Stomach (tissue), 9 donors: ENCODE data around the gene MLH3. TPM values are rescaled to one million over a fixed set of nuclear protein-coding genes. Genes with fewer than 3 reads are reported as not detected.
A peak's percentile ranks its signal among the peaks of the same experiment; 100 is the strongest.

Experiments
- DNase-seq, 2 donors: peaks; one replicate each; pipeline versions ENCODE4 v3.0.0 to v3.0.0-alpha.2; 2013 to 2019
- H3K27ac ChIP-seq, 5 donors: fragments of 200-600 bp in 4 of 5; sonication (generic) in 4 of 5; one replicate each; pipeline ENCODE4 v1.5.1; 2013 to 2019; ENCODE audit warnings: mild to moderate bottlenecking in 1 of 5, moderate library complexity in 1 of 5
- H3K27me3 ChIP-seq, 3 donors: fragments of 200-600 bp; sonication (generic); one replicate each; pipeline ENCODE4 v1.5.1; 2017 to 2019; ENCODE audit warnings: mixed run types in 1 of 3
- H3K36me3 ChIP-seq, 4 donors: fragments of 200-600 bp; sonication (generic); 1 replicate in 3 of 4; 2 replicates in 1 of 4; pipeline ENCODE4 v1.5.1; 2016 to 2019
- H3K4me1 ChIP-seq, 4 donors: fragments of 200-600 bp; sonication (generic); one replicate each; pipeline ENCODE4 v1.5.1; 2016 to 2019
- H3K4me3 ChIP-seq, 4 donors: fragments of 200-600 bp; sonication (generic) in 3 of 4; one replicate each; pipeline ENCODE4 v1.5.1; 2016 to 2019; ENCODE audit warnings: mild to moderate bottlenecking in 1 of 4
- H3K9me3 ChIP-seq, 4 donors: fragments of 200-600 bp; sonication (generic); one replicate each; pipeline ENCODE4 v1.5.1; 2016 to 2019
- EP300 ChIP-seq: sonication (generic); formaldehyde crosslinking; IDR thresholded peaks from one replicate; pipeline ENCODE4 v1.6.1; 2017; ENCODE audit warnings: antibody characterized with exemption
- POLR2A ChIP-seq, 4 donors: fragments of 450-650 bp; IDR thresholded peaks; one replicate each; pipeline ENCODE4 v1.6.1; 2016; ENCODE audit warnings: antibody characterized with exemption in 4 of 4, control low read depth in 2 of 4, mild to moderate bottlenecking in 1 of 4, moderate library complexity in 1 of 4
- POLR2AphosphoS5 ChIP-seq, 3 donors: sonication (generic); formaldehyde crosslinking; IDR thresholded peaks; one replicate each; pipeline ENCODE4 v1.6.1; 2016; ENCODE audit warnings: antibody characterized with exemption in 3 of 3
- WGBS, 5 donors: extraction: QIAGEN DNeasy Blood & Tissue Kit in 3 of 5; methylation state at CpG; one replicate each; pipeline versions ENCODE4 v1.1.5 to v1.1.7; 2013 to 2018; 5-methylcytosine and 5-hydroxymethylcytosine counted together
- intact Hi-C: fragments of 100-400 bp; cut with DNase I; formaldehyde crosslinking; loops from one replicate; pipeline ENCODE4 v1.15.1; 2023; ENCODE audit warnings: low total_unique reads
- polyA plus RNA-seq, 3 donors: library from polyadenylated mRNA; stranded (reverse); fragments of 200-250 nt; gene quantifications; one replicate each; pipeline ENCODE4 v1.2.3, GENCODE V29; 2013
- total RNA-seq, 5 donors: library from RNA; depleted of rRNA; stranded (reverse); fragments of >200 nt; gene quantifications; one replicate each; pipeline versions ENCODE4 v1.1.0 to v1.2.3, GENCODE V29; 2014 to 2016
- TF ChIP-seq, protein P1 (sequence below), 7 experiments: fragments of 450-650 bp in 4 of 7; fragments of 200-600 bp in 3 of 7; sonication (generic) in 3 of 7; IDR thresholded peaks; one replicate each; pipeline ENCODE4 v1.5.1; 2016 to 2019; ENCODE audit warnings: antibody characterized with exemption in 7 of 7, control low read depth in 2 of 7, mild to moderate bottlenecking in 1 of 7
- donor health status: healthy with polysubstance abuse.
- donor health status: Bipolar disorder and iron deficiency.
- donor health status: healthy.

The MLH3 gene
- total and polyA plus RNA-seq, 8 donors, result 7.2 to 53.2 (median 18.4) TPM

DNA sequence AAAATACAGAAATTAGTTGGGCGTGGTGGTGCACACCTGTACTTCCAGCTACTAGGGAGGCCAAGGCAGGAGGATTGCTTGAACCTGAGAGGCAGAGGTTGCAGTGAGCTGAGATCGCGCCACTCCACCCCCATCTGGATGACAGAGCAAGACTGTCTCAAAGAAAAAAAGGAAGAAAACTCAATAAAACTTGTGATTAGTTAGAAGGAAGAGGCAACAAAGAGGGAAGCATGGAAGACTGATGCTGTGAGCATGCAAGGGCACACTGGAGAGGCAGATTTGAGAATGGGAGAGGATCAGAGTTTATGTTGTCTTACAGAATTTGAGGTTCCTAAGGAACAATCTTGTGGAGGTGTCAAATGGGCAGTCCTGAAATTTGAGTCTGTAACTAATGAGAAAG is 15.4 kb upstream of the MLH3 start:
- no peak for DNase-seq
- WGBS, 5 donors, result 95 to 100% (median 97%) methylated on average over 3 of the region's 3 CpGs
- Histone ChIP-seq H3K4me3 (no peak overlapping the region), H3K9me3 (no peaks in the 10 kb centered on the region), H3K27me3 (no peaks in the 10 kb centered on the region), H3K36me3 (no peaks in the 10 kb centered on the region), H3K27ac (no peak overlapping the region), H3K4me1 (peaks cover 22 to 46% (median 39%) of the 10 kb centered on the region in 4 donors)
- intact Hi-C loops, result no loop called here
- TF ChIP-seq POLR2A (IDR thresholded peaks at IDR 0.05) (no peak), EP300 (no peak), POLR2AphosphoS5 (IDR thresholded peaks at IDR 0.05) (no peak)
- TF ChIP-seq, protein P1, sequence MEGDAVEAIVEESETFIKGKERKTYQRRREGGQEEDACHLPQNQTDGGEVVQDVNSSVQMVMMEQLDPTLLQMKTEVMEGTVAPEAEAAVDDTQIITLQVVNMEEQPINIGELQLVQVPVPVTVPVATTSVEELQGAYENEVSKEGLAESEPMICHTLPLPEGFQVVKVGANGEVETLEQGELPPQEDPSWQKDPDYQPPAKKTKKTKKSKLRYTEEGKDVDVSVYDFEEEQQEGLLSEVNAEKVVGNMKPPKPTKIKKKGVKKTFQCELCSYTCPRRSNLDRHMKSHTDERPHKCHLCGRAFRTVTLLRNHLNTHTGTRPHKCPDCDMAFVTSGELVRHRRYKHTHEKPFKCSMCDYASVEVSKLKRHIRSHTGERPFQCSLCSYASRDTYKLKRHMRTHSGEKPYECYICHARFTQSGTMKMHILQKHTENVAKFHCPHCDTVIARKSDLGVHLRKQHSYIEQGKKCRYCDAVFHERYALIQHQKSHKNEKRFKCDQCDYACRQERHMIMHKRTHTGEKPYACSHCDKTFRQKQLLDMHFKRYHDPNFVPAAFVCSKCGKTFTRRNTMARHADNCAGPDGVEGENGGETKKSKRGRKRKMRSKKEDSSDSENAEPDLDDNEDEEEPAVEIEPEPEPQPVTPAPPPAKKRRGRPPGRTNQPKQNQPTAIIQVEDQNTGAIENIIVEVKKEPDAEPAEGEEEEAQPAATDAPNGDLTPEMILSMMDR (IDR thresholded peaks at IDR 0.05), result no peak

DNA sequence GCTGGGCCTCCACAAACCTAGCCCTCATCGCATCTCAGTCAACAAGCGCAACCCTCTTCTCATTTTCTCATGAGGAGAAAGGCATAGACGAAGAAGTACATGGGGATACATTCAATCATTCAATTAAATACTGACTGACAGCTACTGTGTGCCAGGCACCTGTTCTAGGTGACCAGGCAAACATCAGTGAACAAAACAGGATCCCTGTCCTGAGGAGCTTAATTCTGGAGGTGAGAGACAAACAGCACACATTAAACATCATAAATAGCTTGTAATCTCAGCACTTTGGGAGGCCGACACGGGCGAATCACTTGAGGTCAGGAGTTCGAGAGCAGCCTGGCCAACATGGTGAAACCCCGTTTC is 12.9 kb upstream of the MLH3 start:
- Histone ChIP-seq H3K27me3 (no peaks in the 10 kb centered on the region), H3K9me3 (no peaks in the 10 kb centered on the region), H3K36me3 (peaks cover 0 to 8% (median 0%) of the 10 kb centered on the region in 4 donors), H3K27ac (peak overlapping the region in 4 of 5 donors; percentile 75 to 87 (median 85)), H3K4me3 (peak overlapping the region; percentile 63 to 83 (median 75)), H3K4me1 (peaks cover 14 to 36% (median 30%) of the 10 kb centered on the region in 4 donors)
- TF ChIP-seq, protein P1 (IDR thresholded peaks at IDR 0.05), result no peak
- no peak for TF ChIP-seq POLR2AphosphoS5 (IDR thresholded peaks at IDR 0.05)
- TF ChIP-seq POLR2A (IDR thresholded peaks at IDR 0.05), result no peak
- no peak for TF ChIP-seq EP300
- DNase-seq, result no peak
- 53 to 59% (median 57%) methylated on average over 8 of the region's 8 CpGs for whole genome bisulfite sequencing, 5 donors
- intact Hi-C loops, result no loop called here

DNA sequence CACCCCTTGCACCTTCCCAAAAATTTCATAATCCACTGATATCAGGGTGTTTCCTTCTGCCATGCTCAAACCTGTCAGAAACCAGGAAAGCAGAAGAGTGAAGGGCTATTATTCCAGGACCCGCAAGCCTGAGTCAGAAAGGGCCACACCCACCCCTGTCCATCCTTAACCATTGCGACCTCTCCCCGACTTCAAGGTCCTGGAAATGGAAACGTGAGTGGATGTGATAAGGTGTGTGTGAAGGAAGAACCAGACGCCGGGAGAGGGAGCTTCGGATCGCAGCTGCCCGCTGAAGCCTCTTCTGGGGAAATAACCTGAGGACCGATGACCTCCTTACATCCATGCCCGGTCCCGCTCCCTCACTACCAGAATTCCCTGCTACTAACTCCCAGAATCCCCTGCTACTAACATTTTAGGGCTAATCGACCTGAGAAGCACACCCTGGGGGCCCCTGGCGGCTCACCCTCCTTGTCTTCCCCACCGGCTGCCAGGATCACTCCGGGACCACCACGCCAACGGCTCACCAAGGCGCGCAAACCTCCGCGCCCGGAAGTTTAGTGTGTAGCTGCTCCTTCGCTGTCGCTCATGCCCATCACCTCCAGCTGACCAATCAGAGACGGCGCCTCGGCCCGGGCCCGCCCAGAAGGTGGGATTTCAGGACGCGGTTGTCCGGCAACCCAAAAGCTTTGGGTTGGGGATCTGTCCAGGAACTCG is 12.4 kb upstream of the MLH3 start, which contains the start of gene ACYP1:
TSS of gene ACYP1 (minus strand) at position 534 of the 714 bp plus-strand sequence. CDS start at position 63, 471 bp downstream.
- TF ChIP-seq EP300 (no peak), POLR2A (IDR thresholded peaks at IDR 0.05) (no peak), POLR2AphosphoS5 (IDR thresholded peaks at IDR 0.05) (peak in 2 of 3 donors; percentile 35 to 66)
- intact Hi-C loops, result no loop called here
- H3K27ac ChIP-seq, result peak within 1 kb of the TSS; percentile 75 to 87 (median 84)
- no peaks in the 10 kb centered on the region for H3K9me3 ChIP-seq
- DNase-seq, result peak; percentile 95 to 97
- no peaks in the 10 kb centered on the region for H3K27me3 ChIP-seq
- 0% methylated on average over 26 to 34 of the region's 34 CpGs for WGBS, 5 donors
- H3K4me3 ChIP-seq, result peak within 1 kb of the TSS; percentile 63 to 83 (median 75)
- H3K4me1 ChIP-seq, result peaks cover 13 to 35% (median 30%) of the 10 kb centered on the region in 4 donors
- peaks cover 0 to 8% (median 0%) of the 10 kb centered on the region in 4 donors for H3K36me3 ChIP-seq

DNA sequence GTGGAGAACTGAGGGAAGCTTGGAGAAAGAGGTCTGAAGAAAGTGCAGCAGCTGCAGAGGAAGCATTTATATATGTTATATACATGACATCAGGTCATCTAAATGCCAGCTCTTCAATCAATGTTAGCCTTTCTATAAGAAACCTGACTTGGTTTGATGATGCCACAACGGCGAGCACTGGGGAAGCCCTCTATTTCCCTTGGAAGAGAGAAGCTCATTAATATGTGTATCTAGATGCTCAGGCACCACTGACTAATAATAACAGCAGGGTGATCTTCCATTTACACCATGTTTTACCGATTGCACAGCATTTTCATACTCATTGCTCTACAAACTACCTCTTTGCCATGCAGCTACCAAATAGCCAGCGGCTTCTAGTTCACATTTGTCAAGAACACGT is 11.7 kb upstream of the MLH3 start:
- Histone ChIP-seq H3K36me3 (peaks cover 0 to 8% (median 0%) of the 10 kb centered on the region in 4 donors), H3K27ac (peak overlapping the region in 4 of 5 donors; percentile 75 to 87 (median 85)), H3K4me3 (peak overlapping the region; percentile 63 to 83 (median 75)), H3K4me1 (peaks cover 6 to 28% (median 23%) of the 10 kb centered on the region in 4 donors), H3K27me3 (no peaks in the 10 kb centered on the region), H3K9me3 (no peaks in the 10 kb centered on the region)
- WGBS, 5 donors, result 21 to 30% (median 25%) methylated on average over 5 of the region's 5 CpGs
- DNase-seq, result no peak
- intact Hi-C loops, result no loop called here
- TF ChIP-seq, protein P1 (IDR thresholded peaks at IDR 0.05), result no peak
- no peak for TF ChIP-seq EP300
- TF ChIP-seq POLR2A (IDR thresholded peaks at IDR 0.05), result no peak
- no peak for TF ChIP-seq POLR2AphosphoS5 (IDR thresholded peaks at IDR 0.05)

DNA sequence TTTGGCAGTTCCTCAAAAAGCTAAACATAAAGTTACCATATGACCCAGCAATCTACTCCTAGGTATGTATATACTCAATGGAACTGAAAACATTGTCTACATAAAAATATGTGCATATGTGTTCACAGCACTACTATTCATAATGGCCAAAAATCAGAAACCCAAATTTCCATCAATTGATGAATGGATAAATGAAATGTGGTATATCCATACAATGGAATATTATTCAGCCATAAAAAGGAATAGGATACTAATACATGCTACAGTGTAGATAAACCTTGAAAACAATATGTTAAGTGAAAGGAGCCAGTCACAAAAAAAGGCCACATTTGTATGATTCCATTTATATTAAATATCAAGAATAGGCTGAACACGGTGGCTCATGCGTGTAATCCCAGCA is 9.2 kb upstream of the MLH3 start:
- intact Hi-C loops, result no loop called here
- no peak for TF ChIP-seq POLR2A (IDR thresholded peaks at IDR 0.05)
- TF ChIP-seq POLR2AphosphoS5 (IDR thresholded peaks at IDR 0.05), result no peak
- TF ChIP-seq, protein P1 (IDR thresholded peaks at IDR 0.05), result no peak
- TF ChIP-seq EP300, result no peak
- Histone ChIP-seq H3K27ac (no peak overlapping the region), H3K4me1 (peaks cover 0 to 19% (median 17%) of the 10 kb centered on the region in 4 donors), H3K27me3 (no peaks in the 10 kb centered on the region), H3K4me3 (no peak overlapping the region), H3K36me3 (peaks cover 0 to 8% (median 0%) of the 10 kb centered on the region in 4 donors), H3K9me3 (no peaks in the 10 kb centered on the region)
- WGBS, 5 donors, result 48 to 98% (median 51%) methylated on average over 2 of the region's 2 CpGs
- DNase-seq, result no peak
